Activated CD4-positive, alpha-beta T cell treated with anti-CD3 and anti-CD28 coated beads, Interleukin-2, amount 50 U/mL, for 1 hour (primary cell): Measurements from ENCODE around the gene TRAF3IP3.

Experiments
- DNase-seq: peaks from one replicate; pipeline ENCODE4 v3.0.0-alpha.2; 2020

Gene TRAF3IP3

DNA sequence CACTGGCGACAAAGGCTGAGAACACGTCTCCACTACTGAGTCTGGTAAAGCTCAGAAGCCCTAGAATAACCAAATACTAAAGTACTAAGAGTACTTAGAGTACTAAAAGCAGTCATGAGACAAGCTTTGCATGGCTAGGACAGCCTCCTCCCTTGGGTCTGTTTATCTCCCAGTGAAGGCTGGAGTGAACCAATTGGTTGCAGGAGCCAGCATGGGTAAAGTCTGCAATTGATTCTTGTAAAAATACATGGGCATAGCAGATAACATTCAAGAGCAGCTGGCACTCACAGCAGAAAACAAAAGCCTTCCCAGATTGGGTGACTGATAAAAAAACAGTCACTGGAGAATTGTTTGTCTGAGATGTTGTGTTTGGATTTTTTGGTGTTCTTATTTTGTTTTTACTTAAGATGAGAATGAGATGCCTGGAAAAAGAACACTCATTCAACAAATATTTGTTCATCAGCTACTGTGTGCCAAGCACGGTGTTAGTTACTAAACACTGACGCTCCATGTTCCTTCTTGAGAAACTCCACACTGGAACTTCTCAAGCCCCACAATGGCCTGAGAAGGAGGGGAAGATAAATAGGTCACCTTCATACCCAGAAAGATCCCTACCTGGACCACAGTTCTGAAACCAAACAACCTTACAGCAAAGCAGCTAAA, 46.4 kb downstream of the TRAF3IP3 start:
- DNase-seq = no peak

DNA sequence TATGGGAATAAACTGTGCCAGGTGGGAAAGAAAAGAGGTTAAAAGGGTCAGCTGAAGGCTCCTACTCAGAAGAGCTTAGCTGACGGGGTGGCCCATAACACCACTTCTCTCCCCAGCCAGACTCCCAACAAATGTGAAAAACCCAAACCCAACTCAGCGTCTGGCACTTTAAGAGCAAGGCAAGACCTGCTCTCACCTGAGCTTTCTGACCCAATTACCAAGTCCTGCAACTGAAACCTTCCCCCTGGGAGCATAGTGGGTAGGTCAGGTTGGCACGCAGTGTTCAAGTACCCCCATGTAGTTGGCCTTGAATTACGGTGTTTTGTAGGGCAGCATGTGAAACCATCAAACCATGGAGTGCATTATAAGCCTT, 46.9 kb downstream of the TRAF3IP3 start:
- no peak for DNase-seq

DNA sequence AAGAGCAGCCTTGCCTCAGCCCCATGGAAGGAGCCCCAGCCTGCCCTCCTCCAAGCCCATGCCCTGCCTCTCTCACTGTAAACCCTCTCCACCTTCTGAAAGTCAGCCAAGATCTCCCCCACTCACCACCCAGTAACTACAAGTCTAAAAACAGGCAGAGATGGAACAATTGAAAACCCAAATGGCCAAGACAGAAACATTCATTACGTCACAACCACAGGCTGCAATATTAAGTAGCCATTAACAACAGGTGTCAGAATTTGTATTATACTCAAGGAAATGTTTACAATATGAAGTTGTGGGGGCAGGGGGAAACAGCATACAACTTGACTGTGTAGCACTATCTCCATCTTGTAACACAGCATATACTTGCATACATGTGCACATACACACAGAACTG, 47.7 kb downstream of the TRAF3IP3 start:
- DNase-seq = no peak

DNA sequence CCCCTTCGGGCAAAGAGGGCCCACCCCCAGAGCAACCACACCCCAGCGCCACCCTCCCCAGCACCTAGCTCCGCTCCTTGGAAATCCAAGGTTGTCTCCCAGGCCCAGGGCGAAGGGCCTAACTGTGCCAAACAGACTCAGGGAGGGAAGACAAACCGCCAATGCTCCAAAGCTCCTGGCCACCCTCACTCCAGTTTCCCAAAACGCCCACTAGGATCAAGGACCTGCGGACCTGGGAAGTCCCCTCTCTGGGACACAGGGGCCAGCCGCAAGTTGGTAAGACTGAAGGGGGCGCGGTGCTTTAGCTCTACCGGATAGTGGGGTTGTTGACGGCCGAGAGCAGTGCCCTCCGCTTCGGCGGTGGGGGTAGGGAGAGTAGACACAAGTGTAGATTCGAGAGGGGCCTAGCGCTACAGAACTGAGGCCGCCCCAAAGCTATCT, 49.5 kb downstream of the TRAF3IP3 start:
- DNase-seq = no peak

DNA sequence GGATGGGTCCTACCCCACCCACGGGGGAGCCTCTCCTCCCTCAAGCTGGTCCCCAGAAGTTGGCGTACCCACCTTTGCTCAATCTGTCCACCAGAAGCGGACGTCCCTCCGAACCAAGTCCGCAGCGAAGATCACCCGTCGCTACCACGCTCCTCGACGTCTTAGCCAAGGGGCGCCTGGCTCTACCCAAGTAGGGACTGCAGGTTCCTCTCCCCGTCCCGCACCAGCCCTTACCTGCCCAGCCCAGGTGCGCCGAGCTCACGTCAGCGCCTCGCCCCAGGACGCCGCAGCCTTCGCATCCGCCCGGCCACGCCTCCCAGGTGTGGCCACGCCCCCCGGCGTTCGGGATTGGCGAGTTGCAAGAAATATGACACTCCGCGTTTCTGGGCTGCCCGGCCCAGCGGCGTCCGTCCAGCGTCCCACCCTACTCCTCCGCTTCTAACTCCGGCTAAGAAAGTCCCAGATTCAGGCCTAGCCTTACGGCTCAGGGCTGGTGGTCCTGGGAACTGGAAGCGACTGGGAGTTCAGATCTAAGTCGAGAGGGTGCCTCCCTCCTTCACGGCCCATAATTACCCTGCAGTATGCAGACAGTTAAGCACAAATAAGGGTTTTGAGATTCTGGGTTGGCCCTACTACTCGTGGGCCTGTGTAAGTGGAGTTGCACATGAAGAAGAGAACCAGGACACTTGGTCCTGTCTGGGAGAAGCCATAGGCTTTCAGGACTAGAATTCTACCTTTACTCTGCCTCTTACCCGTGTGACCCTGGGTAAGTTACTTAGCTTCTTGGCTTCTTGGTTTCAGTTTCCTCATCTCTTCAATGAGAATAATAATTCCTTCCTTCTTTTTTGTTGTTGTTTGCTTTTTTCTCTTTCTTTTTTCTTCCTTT, 50.3 kb downstream of the TRAF3IP3 start, which contains the start of gene IRF6:
Gene IRF6 (minus strand): TSS at position 268 of the 886 bp plus-strand sequence. CDS start 4,729 bp downstream, outside the sequence.
- DNase-seq = peak; percentile 65

DNA sequence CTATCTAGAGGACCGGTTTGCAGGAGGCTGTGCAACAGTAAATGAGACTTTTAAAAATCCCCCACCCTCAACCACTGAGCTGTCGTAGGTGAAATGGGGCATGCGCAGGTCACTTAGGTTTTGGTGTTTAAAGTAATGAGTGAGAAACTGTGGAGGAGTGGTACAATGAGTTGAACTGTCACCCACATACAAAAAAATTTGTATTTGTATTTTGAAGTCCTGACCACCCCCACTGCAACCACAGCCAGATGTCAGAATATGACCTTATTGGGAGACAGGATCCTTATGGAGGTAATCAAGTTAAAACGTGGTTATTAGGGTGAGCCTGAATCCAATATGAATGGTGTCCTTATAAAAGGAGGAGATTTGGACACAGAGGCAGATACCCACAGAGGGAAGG, 51.7 kb downstream of the TRAF3IP3 start:
- DNase-seq = no peak

- no peak for DNase-seq
Observed at GRCh38 chr1:209808059-209808581, 52.3 kb downstream of the TRAF3IP3 start.

DNA sequence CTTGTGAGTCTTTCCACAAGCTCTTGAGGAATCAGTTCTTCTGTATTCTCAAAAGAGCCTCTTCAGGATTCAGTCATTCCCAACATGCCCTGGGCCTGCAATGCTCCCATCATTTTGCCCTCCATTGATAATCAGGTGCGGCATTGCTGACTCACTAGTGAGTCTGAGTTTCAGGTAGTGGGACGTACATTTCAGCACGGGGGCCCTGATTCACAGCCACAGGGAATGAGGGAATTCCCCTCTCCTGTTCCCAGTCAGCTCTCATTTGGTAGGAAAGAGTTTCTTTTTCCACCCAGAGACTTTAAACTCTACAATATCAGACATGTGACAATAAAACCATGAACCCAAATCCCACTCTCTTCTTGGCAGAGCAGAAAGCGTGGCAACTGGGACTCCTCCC, 53.8 kb downstream of the TRAF3IP3 start:
- DNase-seq = no peak

DNA sequence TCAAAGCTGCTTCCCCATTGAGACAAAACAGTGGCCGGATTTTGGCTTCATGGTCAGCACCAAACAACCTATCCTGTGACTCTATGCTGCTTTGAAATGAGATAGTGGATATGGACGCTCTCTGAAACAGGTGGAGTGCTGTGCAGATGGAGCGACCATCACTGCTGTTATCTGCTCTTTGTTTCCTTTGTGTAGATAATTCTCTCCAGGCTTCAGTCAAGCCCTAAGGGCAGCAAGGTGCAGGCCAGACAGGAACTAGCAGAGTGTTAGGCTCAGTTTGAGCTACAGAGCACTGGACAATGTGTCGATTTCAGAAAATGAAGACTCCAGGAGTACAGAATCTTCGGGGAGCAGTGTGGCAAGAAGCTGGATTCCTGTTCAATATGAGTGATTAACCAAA, 54.9 kb downstream of the TRAF3IP3 start:
- DNase-seq = no peak

- DNase-seq = no peak
Observed at GRCh38 chr1:209813902-209814301, 58.0 kb downstream of the TRAF3IP3 start.

DNA sequence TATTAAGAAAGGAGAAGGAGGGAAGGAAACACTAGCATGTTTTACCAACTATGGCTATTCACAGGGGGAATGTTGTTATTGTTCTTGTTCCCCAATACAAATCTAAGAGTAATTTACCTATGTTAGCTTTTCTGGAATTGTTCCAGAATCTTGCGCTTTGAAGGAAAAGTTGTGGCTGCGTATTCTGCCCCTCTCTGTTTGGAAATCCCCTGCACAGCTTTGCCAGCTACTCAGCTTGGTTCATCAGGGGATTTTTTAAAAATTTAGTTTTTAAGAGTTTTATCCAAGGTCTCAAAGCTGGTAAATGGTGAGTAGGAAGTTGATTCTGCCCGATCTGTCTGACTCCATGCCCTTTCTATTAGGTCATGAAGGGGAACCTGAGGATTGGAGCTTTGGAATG, 59.6 kb downstream of the TRAF3IP3 start:
- DNase-seq = no peak

DNA sequence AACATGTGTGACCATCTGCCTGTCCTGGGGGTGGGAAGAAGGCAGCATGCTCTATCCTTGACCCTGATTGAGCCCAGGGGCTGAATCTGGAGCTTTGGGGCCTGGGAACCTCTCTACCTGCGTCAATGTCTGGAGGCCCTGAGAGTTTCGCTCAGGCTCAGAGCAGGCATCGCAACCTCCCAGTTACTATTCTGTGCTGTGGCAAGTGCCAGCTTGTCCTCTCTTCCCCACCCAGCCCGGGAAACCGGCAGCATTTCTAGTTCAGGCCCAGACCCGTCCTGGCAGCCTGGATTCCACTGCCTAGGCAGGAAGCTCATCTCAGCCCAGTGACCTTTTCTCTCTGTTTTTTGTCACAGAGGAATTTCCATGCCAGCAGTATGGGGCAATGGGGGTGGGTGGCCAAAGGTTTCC, 60.1 kb downstream of the TRAF3IP3 start:
- DNase-seq = no peak

DNA sequence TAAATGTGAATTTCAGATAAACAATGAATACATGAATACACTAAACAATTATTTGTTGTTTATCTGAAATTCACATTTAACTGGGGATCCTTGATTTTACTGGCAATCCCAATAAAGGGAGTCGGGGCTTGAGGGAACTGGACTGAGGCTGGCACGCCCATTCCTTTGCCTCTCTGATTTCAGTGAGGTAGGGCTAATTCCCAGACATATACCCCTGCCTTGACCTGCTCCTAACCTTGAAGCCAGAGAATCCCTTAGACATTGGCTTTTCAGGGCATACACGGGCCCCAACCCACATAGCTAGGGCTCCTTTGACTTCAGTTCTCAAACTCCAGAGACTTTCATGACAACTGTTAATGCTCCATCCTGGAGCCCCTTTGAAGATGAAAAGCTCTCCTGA, 61.1 kb downstream of the TRAF3IP3 start:
- no peak for DNase-seq

DNA sequence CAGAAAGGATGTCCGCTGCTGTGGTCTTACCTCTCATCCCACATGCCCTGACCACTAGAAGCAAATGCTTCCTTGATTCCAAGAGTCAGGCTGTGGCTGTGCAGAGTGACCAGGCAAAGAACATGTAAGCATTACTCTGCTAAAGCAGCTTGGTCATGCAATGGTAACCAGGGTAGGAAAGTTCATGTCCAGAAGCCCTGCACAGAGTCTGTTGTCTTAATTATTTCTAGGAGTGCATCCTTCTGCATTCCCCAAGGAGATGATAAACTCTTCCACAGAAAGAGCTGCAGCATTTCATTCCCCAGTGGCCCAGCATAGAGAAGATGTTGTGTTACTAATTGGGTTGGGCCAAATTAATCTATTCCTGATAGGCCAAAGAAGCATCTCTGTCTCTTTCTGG, 61.8 kb downstream of the TRAF3IP3 start:
- no peak for DNase-seq

- no peak for DNase-seq
Observed at GRCh38 chr1:209819058-209819457, 63.2 kb downstream of the TRAF3IP3 start.

DNA sequence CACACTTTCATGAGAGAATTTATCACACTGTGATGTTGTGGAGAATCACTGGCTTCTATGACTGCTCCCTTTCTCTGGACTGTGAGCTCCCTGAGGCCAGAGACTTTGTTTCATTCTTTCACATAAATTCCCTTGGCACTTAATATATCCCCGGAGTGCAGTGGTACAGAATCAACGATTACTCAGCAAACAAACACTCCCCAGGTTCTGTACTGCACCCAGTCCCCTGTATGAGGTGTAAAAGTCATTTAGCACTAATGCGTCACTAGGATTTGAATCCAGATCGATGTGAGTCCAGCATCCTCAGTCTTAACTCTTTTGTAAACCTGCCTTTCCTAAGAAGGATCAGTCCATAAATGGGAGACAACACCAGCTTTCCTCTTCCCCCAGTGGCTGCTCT, 65.1 kb downstream of the TRAF3IP3 start:
- no peak for DNase-seq

- no peak for DNase-seq
Observed at GRCh38 chr1:209822706-209823105, 66.9 kb downstream of the TRAF3IP3 start.

DNA sequence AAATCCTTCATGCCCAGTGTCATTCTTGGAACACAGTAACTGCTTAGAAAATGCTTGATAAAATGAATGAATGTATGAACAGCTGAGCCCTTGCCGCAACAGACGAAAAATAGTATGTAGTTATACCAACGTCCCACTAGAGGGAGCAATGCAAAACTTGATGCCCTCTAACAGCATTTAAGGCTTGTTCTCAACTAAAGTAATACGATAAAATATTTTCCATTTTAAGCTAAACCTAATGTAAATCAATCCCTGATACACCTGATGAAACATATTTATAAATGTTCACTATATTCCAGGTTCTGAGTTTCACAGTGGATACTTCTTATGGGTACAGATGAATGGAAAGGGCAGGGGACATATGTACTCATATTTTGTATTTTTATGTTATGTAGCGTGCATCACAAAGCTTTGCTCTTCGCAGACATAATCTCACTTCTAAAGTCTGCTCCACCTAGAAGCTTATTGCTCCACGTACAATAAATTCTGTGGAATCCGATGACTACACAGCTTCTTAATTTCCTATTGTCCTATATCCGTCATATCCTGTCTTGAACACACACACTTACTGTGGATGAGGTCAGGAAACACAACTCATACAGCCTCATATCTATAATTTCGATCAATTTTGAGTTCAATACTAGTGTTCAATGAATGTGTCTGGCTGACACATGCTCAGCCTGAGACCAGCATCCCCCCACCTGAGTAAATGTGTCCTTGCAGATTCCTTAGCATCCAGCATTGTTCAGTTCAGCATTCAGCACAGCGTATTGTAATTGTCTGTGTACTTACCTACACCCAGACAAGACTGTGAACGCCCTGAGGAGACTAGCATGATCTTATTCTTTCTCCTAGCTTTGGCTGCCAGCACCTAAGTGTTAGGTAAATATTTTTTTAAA, 67.5 kb downstream of the TRAF3IP3 start:
- no peak for DNase-seq

- no peak for DNase-seq
Observed at GRCh38 chr1:209825591-209826434, 70.0 kb downstream of the TRAF3IP3 start.

DNA sequence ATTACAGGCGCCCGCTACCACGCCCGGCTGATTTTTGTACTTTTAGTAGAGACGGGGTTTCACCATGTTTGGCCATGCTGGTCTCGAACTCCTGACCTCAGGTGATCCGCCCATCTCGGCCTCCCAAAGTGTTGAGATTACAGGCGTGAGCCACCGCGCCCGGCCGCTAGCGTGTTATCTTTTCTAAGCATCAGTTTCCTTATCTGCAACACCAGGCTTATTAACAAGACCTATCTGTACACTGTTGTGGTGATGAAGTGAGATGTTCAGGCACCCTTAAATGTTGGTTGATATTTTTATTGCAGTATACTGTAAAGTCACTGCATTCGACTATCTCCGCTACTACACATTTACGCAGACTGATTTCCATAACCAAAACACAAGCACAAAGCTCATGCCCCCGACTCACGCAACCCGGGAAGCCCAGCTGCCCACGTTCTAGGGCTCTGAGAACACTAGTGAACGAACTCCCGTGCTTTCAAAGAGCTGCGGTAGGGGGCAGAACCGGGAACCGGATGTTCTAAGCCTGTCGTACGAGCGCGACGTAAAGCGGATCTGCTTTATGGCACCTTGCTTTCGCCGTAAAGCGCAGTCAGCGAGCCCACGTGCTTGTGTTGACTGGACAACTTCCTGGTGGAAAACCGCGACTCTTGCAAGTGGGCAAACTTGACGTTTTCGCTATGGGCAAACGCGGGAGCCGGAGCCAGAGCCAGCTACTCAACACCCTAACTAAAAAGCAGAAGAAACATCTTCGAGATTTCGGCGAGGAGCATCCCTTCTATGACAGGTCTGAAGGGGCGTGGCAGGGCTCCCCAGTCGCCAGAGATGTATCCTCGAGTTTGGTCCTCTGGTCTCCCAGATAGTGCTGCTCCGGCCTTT, 71.8 kb downstream of the TRAF3IP3 start, which contains the start of gene UTP25:
Gene UTP25 (plus strand): TSS at position 589 of the 879 bp plus-strand sequence. CDS start 92 bp downstream, at position 681.
- DNase-seq = peak; percentile 91

DNA sequence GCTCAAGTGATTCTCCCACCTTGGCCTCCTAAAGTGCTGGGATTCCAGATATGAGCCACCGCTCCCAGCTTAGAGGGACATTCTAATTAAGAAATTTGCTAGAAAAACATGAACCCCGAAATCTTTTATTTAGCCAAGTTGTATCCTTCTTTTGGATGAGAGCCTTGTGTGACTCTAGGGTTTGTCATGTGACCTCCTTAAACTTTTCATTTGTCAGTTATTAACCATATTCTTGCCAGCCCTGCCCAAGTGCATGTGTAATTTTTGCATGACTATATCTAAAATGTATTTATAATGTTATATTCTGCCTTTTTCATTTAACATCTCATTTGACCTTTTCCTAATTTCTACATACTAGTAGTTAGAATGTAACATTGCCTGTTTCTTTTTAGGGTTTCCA, 73.9 kb downstream of the TRAF3IP3 start:
- DNase-seq = no peak
